Measurements from ENCODE around the gene IWS1. TPM values are rescaled to one million over a fixed set of nuclear protein-coding genes. Genes with fewer than 3 reads are reported as not detected.

The IWS1 gene
- total RNA-seq, 2 experiments from 2014 or later = 24.9 to 26.0 TPM

DNA sequence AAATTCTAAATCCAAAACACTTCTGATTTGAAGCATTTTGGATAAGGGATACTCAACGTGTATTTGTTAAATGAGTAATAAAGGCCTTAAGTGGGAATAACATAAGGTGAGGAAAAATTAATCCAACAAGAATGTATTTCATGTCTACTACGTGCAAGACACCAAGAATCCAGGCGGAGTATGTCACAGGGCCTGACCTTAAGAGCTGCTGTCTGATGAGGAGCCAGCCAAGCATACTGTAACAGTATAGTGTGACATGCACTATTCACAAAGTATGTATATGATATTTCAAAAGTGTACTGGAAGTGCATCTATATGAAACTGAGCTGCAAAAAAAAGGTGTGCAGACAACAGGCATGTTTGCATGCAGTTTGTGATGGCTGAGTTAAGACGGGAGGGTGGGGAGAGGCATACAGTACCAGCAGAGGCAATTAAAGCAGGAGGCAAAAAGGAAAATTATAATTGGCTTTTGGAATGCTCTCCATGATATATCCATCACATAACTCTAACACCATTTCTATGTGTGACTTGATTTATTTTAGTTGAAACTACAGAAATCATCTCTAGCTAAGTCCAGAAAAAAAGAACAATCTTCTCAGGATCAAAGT is 18.2 kb downstream of the IWS1 start:
- no peaks in the 10 kb centered on the region for H3K9me3 Mint-ChIP-seq
- peaks cover 72% of the 10 kb centered on the region for H3K4me1 Mint-ChIP-seq (ENCODE audit: low read depth)
- H3K27ac Mint-ChIP-seq = peak overlapping the region; percentile 61
- H3K9me3 ChIP-seq (ENCODE audit: control insufficient read depth in 1 of 2, insufficient read depth in 1 of 2, low read length in 2 of 2) = no peaks in the 10 kb centered on the region
- TF ChIP-seq, protein P1, sequence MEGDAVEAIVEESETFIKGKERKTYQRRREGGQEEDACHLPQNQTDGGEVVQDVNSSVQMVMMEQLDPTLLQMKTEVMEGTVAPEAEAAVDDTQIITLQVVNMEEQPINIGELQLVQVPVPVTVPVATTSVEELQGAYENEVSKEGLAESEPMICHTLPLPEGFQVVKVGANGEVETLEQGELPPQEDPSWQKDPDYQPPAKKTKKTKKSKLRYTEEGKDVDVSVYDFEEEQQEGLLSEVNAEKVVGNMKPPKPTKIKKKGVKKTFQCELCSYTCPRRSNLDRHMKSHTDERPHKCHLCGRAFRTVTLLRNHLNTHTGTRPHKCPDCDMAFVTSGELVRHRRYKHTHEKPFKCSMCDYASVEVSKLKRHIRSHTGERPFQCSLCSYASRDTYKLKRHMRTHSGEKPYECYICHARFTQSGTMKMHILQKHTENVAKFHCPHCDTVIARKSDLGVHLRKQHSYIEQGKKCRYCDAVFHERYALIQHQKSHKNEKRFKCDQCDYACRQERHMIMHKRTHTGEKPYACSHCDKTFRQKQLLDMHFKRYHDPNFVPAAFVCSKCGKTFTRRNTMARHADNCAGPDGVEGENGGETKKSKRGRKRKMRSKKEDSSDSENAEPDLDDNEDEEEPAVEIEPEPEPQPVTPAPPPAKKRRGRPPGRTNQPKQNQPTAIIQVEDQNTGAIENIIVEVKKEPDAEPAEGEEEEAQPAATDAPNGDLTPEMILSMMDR (IDR thresholded peaks at IDR 0.05) = no peak
- DNase-seq (no peak), ATAC-seq (ENCODE audit: poor library complexity) (no peak)
- ChIA-PET CTCF (interaction anchor here (0.7 kb wide), 1 partner anchor 181 kb away, joined by 3 read pairs; no protein-coding TSS in a partner anchor), POLR2A (interaction anchor here (1.7 kb wide), 1 partner anchor 18 kb away, joined by 7 read pairs; the partner anchor contains the start of gene IWS1)
- H3K4me3 Mint-ChIP-seq = no peak overlapping the region
- H3K36me3 Mint-ChIP-seq (ENCODE audit: low read depth) = peaks cover 80% of the 10 kb centered on the region
- H3K27me3 Mint-ChIP-seq = no peaks in the 10 kb centered on the region
- H3K27me3 ChIP-seq (ENCODE audit: control insufficient read depth in 1 of 2, insufficient read depth in 2 of 2, low read length in 2 of 2) = no peaks in the 10 kb centered on the region
- H3K4me1 ChIP-seq (ENCODE audit: insufficient read depth, low read length) = peaks cover 8% of the 10 kb centered on the region
- H3K36me3 ChIP-seq (ENCODE audit: insufficient read depth, low read length) = peaks cover 27% of the 10 kb centered on the region
- H3K4me3 ChIP-seq (ENCODE audit: low read length) = no peak overlapping the region
- intact Hi-C loops (cut with DNase I, micrococcal nuclease) = no loop called here
- H3K27ac ChIP-seq (ENCODE audit: low read depth in 1 of 2, low read length in 2 of 2) = no peak overlapping the region

DNA sequence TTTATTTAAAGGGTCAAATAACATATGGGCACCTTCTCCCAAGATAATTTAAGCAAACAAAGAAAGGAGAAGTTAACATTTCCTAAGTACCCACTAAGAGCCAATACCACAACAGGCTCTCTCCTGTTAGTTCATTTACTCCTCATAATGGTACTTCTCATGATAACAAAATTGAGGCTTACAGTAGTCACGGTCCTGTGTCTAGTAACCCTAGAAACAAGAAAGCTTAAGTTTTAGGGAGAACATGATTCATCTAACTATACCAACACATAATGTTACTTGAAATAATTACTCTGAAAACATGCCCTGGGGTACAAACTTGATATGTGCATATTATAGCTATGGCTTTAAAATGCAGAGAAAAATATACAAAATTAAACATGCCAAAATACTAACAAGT is 19.8 kb downstream of the IWS1 start:
- ChIA-PET POLR2A (no interaction called here), CTCF (interaction anchor here (0.7 kb wide), 1 partner anchor 27 kb away, joined by 3 read pairs; no protein-coding TSS in a partner anchor)
- H3K27me3 Mint-ChIP-seq = no peaks in the 10 kb centered on the region
- H3K9me3 ChIP-seq (ENCODE audit: control insufficient read depth in 1 of 2, insufficient read depth in 1 of 2, low read length in 2 of 2) = no peaks in the 10 kb centered on the region
- H3K27ac Mint-ChIP-seq = no peak overlapping the region
- no peak for ATAC-seq (ENCODE audit: poor library complexity)
- TF ChIP-seq, protein P1 (IDR thresholded peaks at IDR 0.05) = no peak
- no peak overlapping the region for H3K4me3 Mint-ChIP-seq
- peaks cover 59% of the 10 kb centered on the region for H3K4me1 Mint-ChIP-seq (ENCODE audit: low read depth)
- H3K36me3 ChIP-seq (ENCODE audit: insufficient read depth, low read length) = peaks cover 43% of the 10 kb centered on the region
- DNase-seq = no peak
- no peak overlapping the region for H3K27ac ChIP-seq (ENCODE audit: low read depth in 1 of 2, low read length in 2 of 2)
- H3K4me3 ChIP-seq (ENCODE audit: low read length) = no peak overlapping the region
- H3K27me3 ChIP-seq (ENCODE audit: control insufficient read depth in 1 of 2, insufficient read depth in 2 of 2, low read length in 2 of 2) = no peaks in the 10 kb centered on the region
- H3K4me1 ChIP-seq (ENCODE audit: insufficient read depth, low read length) = no peaks in the 10 kb centered on the region
- peaks cover 84% of the 10 kb centered on the region for H3K36me3 Mint-ChIP-seq (ENCODE audit: low read depth)
- intact Hi-C loops (cut with DNase I, micrococcal nuclease) = no loop called here
- no peaks in the 10 kb centered on the region for H3K9me3 Mint-ChIP-seq

DNA sequence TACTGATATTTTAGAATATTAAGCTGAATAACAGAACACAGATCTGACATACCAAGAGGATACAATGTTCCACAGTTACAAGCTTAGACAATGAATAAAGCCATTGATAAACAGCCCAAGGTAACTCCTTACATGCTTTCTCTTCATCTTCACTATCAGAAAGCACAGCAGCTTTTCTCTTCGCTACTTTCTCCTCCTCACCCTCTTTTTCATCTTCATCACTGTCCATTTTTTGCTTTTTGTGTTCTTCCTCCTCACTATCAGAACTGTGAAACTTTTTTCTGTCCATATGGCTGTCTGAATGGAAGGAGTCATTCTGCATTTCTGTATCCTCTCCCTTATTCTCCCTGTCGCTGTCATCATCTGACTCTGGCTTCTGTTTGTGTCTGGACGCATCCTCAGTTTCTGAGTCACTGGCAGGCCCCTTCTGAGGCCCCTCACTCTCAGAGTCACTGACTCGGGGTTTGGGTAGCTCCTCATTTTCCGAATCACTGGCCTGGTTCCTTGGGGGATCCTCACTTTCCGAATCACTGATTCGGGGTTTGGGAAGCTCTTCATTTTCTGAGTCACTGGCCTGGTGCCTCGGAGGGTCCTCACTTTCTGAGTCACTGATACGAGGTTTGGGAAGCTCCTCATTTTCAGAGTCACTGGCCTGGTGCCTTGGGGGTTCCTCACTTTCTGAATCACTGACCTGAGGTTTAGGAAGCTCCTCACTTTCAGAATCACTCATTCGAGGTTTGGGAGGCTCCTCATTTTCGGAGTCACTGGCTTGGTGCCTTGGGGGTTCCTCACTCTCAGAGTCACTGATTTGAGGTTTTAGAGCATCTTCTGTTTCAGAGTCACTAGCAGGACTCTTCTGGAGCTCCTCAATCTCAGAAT is 21.5 kb downstream of the IWS1 start:
- DNase-seq (peak in 2 of 14 experiments; percentile 28 to 47), ATAC-seq (ENCODE audit: poor library complexity) (no peak)
- Histone ChIP-seq H3K9me3 (ENCODE audit: control insufficient read depth in 1 of 2, insufficient read depth in 1 of 2, low read length in 2 of 2) (no peaks in the 10 kb centered on the region), H3K27me3 (ENCODE audit: control insufficient read depth in 1 of 2, insufficient read depth in 2 of 2, low read length in 2 of 2) (no peaks in the 10 kb centered on the region), H3K4me3 (ENCODE audit: low read length) (no peak overlapping the region), H3K27ac (ENCODE audit: low read depth in 1 of 2, low read length in 2 of 2) (no peak overlapping the region), H3K4me1 (ENCODE audit: insufficient read depth, low read length) (no peaks in the 10 kb centered on the region), H3K36me3 (ENCODE audit: insufficient read depth, low read length) (peaks cover 60% of the 10 kb centered on the region)
- Mint-ChIP-seq H3K9me3 (no peaks in the 10 kb centered on the region), H3K27ac (peak overlapping the region; percentile 13), H3K4me3 (no peak overlapping the region), H3K27me3 (no peaks in the 10 kb centered on the region), H3K4me1 (ENCODE audit: low read depth) (peaks cover 42% of the 10 kb centered on the region), H3K36me3 (ENCODE audit: low read depth) (peaks cover 87% of the 10 kb centered on the region)
- ChIA-PET CTCF (interaction anchor here (1.1 to 2.1 kb wide), 2 partner anchors 14 to 26 kb away, joined by 3 to 5 read pairs; no protein-coding TSS in a partner anchor), POLR2A (interaction anchor here (1.1 kb wide), 1 partner anchor 22 kb away, joined by 6 read pairs; the partner anchor contains the start of gene IWS1)
- TF ChIP-seq, protein P1 (IDR thresholded peaks at IDR 0.05) = no peak
- intact Hi-C loops (cut with DNase I, micrococcal nuclease) = no loop called here

Data from CD4-positive, alpha-beta T cell (primary cell).